ENCODE results near the gene CYRIA.
A peak's percentile ranks its signal among the peaks of the same experiment; 100 is the strongest.

Gene CYRIA

DNA sequence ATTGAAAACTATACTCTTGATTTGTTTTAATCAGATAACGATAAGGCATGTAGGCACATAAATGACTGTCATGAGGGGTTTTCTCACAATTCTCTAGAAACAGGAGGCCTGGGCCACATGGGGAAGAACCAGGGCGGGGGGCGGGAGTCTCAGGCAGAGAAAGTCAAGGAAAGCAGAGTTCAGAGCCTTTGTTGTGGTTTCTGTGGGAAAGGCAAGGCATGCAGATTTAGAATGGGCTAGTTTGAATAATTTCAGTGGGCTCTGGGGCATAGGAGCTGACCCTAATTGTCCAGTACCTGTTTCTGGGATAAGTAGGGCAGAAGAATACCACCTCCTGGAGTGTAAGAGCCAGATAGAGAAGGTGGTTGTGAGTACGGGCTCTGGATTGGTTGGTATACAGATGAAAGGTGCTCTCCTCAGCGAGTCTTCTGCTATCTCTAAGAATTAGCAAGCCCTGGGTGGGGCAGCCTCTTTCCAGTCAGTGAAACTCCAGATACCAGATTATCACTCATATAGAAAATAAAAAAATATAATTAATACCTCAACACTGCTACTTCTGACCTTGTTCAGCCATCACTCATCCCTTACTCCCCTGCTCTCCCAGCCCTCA is 41.5 kb upstream of the CYRIA start:
- Histone ChIP-seq H3K9ac (ENCODE audit: low read length) (no peak overlapping the region), H3K4me2 (ENCODE audit: low read length) (no peak overlapping the region), H4K20me1 (ENCODE audit: insufficient read depth, low read length) (no peaks in the 10 kb centered on the region), H2AFZ (ENCODE audit: low read depth, low read length) (no peak overlapping the region), H3K27ac (ENCODE audit: low read length) (no peak overlapping the region), H3K4me3 (ENCODE audit: low read length) (no peak overlapping the region), H3K4me1 (ENCODE audit: low read length) (no peaks in the 10 kb centered on the region), H3K79me2 (ENCODE audit: low read length) (no peaks in the 10 kb centered on the region), H3K9me3 (ENCODE audit: insufficient read depth, low read length) (no peaks in the 10 kb centered on the region), H3K36me3 (replicated peaks; ENCODE audit: low read depth, low read length) (no peaks in the 10 kb centered on the region), H3K27me3 (ENCODE audit: low read depth, low read length) (no peaks in the 10 kb centered on the region)
- TF ChIP-seq, protein P1, sequence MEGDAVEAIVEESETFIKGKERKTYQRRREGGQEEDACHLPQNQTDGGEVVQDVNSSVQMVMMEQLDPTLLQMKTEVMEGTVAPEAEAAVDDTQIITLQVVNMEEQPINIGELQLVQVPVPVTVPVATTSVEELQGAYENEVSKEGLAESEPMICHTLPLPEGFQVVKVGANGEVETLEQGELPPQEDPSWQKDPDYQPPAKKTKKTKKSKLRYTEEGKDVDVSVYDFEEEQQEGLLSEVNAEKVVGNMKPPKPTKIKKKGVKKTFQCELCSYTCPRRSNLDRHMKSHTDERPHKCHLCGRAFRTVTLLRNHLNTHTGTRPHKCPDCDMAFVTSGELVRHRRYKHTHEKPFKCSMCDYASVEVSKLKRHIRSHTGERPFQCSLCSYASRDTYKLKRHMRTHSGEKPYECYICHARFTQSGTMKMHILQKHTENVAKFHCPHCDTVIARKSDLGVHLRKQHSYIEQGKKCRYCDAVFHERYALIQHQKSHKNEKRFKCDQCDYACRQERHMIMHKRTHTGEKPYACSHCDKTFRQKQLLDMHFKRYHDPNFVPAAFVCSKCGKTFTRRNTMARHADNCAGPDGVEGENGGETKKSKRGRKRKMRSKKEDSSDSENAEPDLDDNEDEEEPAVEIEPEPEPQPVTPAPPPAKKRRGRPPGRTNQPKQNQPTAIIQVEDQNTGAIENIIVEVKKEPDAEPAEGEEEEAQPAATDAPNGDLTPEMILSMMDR (IDR thresholded peaks at IDR 0.05; ENCODE audit: low read depth, low read length): no peak

DNA sequence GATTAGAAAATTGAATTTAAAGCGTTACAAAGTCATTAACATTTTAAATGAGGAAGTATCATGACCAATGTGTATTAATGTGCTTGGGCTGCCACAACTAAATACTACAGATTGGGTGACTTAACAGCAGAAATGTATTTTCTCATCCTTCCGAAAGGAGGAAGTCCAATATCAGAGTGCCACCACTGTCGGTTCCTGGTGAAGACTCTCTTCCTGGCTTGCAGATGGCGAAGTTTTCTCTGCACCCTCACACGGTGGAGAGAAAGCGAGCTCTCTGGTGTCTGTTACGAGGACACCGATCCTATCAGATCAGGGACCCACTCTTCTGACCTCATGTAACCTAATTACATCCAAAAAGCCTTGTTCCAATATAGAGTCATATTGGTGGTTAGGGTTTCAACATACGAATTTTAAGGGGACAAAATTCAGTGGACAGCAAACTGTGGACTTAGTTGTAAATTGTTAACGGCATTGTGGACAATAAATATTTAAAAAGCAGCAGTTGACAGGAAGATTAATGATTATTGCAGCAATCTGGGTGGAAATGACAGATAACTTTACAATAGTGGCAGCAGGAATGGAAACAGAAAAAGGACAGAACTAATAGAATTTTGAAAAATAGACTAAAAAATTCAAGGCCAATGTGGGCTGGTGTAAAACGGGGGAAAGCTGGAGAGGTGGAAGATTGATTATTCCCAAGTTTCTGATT is 35.1 kb upstream of the CYRIA start:
- no peak overlapping the region for H3K27ac ChIP-seq (ENCODE audit: low read length)
- no peaks in the 10 kb centered on the region for H3K27me3 ChIP-seq (ENCODE audit: low read depth, low read length)
- no peaks in the 10 kb centered on the region for H3K9me3 ChIP-seq (ENCODE audit: insufficient read depth, low read length)
- H2AFZ ChIP-seq (ENCODE audit: low read depth, low read length): peak overlapping the region; percentile 92
- TF ChIP-seq EZH2phosphoT487 (IDR thresholded peaks at IDR 0.05; ENCODE audit: low read depth): no peak
- TF ChIP-seq, protein P1 (IDR thresholded peaks at IDR 0.05; ENCODE audit: low read depth, low read length): no peak
- no peaks in the 10 kb centered on the region for H3K36me3 ChIP-seq (replicated peaks; ENCODE audit: low read depth, low read length)
- H4K20me1 ChIP-seq (ENCODE audit: insufficient read depth, low read length): no peaks in the 10 kb centered on the region
- H3K79me2 ChIP-seq (ENCODE audit: low read length): no peaks in the 10 kb centered on the region
- H3K9ac ChIP-seq (ENCODE audit: low read length): no peak overlapping the region
- peaks cover 8% of the 10 kb centered on the region for H3K4me1 ChIP-seq (ENCODE audit: low read length)
- H3K4me3 ChIP-seq (ENCODE audit: low read length): peak overlapping the region; percentile 42
- H3K4me2 ChIP-seq (ENCODE audit: low read length): peak overlapping the region; percentile 58

- Histone ChIP-seq H3K9ac (ENCODE audit: low read length) (no peak overlapping the region), H2AFZ (ENCODE audit: low read depth, low read length) (no peak overlapping the region), H3K36me3 (replicated peaks; ENCODE audit: low read depth, low read length) (no peaks in the 10 kb centered on the region), H3K4me1 (ENCODE audit: low read length) (no peaks in the 10 kb centered on the region), H3K27ac (ENCODE audit: low read length) (no peak overlapping the region), H3K27me3 (ENCODE audit: low read depth, low read length) (0 out of 2 replicates have a peak, but pooled peaks cover 9% of the 10 kb centered on the region), H3K9me3 (ENCODE audit: insufficient read depth, low read length) (no peaks in the 10 kb centered on the region), H3K4me2 (ENCODE audit: low read length) (no peak overlapping the region), H4K20me1 (ENCODE audit: insufficient read depth, low read length) (no peaks in the 10 kb centered on the region), H3K79me2 (ENCODE audit: low read length) (no peaks in the 10 kb centered on the region), H3K4me3 (ENCODE audit: low read length) (no peak overlapping the region)
- TF ChIP-seq EZH2phosphoT487 (IDR thresholded peaks at IDR 0.05; ENCODE audit: low read depth): no peak
- TF ChIP-seq, protein P1 (IDR thresholded peaks at IDR 0.05; ENCODE audit: low read depth, low read length): no peak
Observed at GRCh38 chr2:16693854-16694253, 28.2 kb upstream of the CYRIA start.

DNA sequence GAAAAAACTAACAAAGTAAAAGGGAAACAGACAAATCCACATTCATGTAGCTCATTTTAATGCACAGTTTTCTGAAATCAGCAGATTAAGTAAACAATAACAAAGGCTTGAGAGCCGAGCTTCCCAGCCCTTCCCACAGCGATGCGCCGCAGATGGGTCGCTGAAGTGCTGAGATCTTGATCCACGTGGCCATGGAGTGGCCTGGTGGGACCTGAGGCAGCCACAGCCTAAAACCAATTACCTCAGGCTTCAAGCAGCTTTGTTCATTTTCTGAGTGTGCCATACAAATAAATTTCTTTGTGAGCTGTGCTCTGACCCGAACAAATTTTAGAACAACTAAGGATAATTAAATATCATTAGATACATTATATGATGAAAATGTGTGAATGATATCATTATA is 25.6 kb upstream of the CYRIA start:
- H3K9me3 ChIP-seq (ENCODE audit: insufficient read depth, low read length): no peaks in the 10 kb centered on the region
- no peak overlapping the region for H3K4me3 ChIP-seq (ENCODE audit: low read length)
- no peak overlapping the region for H3K27ac ChIP-seq (ENCODE audit: low read length)
- peaks cover 11% of the 10 kb centered on the region for H3K4me1 ChIP-seq (ENCODE audit: low read length)
- H3K36me3 ChIP-seq (replicated peaks; ENCODE audit: low read depth, low read length): no peaks in the 10 kb centered on the region
- no peaks in the 10 kb centered on the region for H3K79me2 ChIP-seq (ENCODE audit: low read length)
- H3K9ac ChIP-seq (ENCODE audit: low read length): no peak overlapping the region
- 0 out of 2 replicates have a peak, but pooled peaks cover 9% of the 10 kb centered on the region for H3K27me3 ChIP-seq (ENCODE audit: low read depth, low read length)
- H2AFZ ChIP-seq (ENCODE audit: low read depth, low read length): no peak overlapping the region
- no peak overlapping the region for H3K4me2 ChIP-seq (ENCODE audit: low read length)
- TF ChIP-seq, protein P1 (IDR thresholded peaks at IDR 0.05; ENCODE audit: low read depth, low read length): no peak
- no peak for TF ChIP-seq EZH2phosphoT487 (IDR thresholded peaks at IDR 0.05; ENCODE audit: low read depth)
- no peaks in the 10 kb centered on the region for H4K20me1 ChIP-seq (ENCODE audit: insufficient read depth, low read length)

Data from OCI-LY3 (cell line).